ENCODE data around the gene CCL22.

Gene CCL22

GRCh38 chr16:57386381-57386951 is 27.9 kb downstream of the CCL22 start:
- no peaks in the 10 kb centered on the region for H3K9me3 ChIP-seq (replicated peaks; ENCODE audit: insufficient read depth, low read length)
- H3K27ac ChIP-seq (ENCODE audit: low read length), result no peak overlapping the region
- H4K20me1 ChIP-seq (ENCODE audit: insufficient read depth, low read length), result no peaks in the 10 kb centered on the region
- H3K4me3 ChIP-seq (ENCODE audit: low read length), result no peak overlapping the region
- no peaks in the 10 kb centered on the region for H3F3A ChIP-seq (ENCODE audit: insufficient read depth, low read length)
- H3K79me2 ChIP-seq (ENCODE audit: low read length), result no peaks in the 10 kb centered on the region
- TF ChIP-seq EZH2phosphoT487 (IDR thresholded peaks at IDR 0.05; ENCODE audit: low read length) (no peak), CTCF (IDR thresholded peaks at IDR 0.05; ENCODE audit: low read length) (no peak), EZH2 (optimal IDR thresholded peaks at IDR 0.05; ENCODE audit: low read depth, low read length) (no peak)
- no peaks in the 10 kb centered on the region for H3K36me3 ChIP-seq (replicated peaks; ENCODE audit: insufficient read depth, low read length)
- no peak overlapping the region for H3K9ac ChIP-seq (ENCODE audit: low read length)
- no peaks in the 10 kb centered on the region for H3K9me2 ChIP-seq (replicated peaks; ENCODE audit: insufficient read depth, low read length)
- H3K4me2 ChIP-seq (ENCODE audit: low read depth, low read length), result no peak overlapping the region
- H3K27me3 ChIP-seq (replicated peaks; ENCODE audit: insufficient read depth, low read length), result no peaks in the 10 kb centered on the region
- H2AFZ ChIP-seq (ENCODE audit: low read length), result no peak overlapping the region
- H3K4me1 ChIP-seq (ENCODE audit: low read length), result no peaks in the 10 kb centered on the region
- DNase-seq, result no peak

- TF ChIP-seq EZH2 (optimal IDR thresholded peaks at IDR 0.05; ENCODE audit: low read depth, low read length) (no peak), EZH2phosphoT487 (IDR thresholded peaks at IDR 0.05; ENCODE audit: low read length) (no peak), CTCF (IDR thresholded peaks at IDR 0.05; ENCODE audit: low read length) (no peak)
- no peaks in the 10 kb centered on the region for H3K4me1 ChIP-seq (ENCODE audit: low read length)
- H3F3A ChIP-seq (ENCODE audit: insufficient read depth, low read length), result no peaks in the 10 kb centered on the region
- H3K4me2 ChIP-seq (ENCODE audit: low read depth, low read length), result no peak overlapping the region
- no peak overlapping the region for H3K27ac ChIP-seq (ENCODE audit: low read length)
- no peak for DNase-seq
- no peaks in the 10 kb centered on the region for H3K79me2 ChIP-seq (ENCODE audit: low read length)
- H3K9me2 ChIP-seq (replicated peaks; ENCODE audit: insufficient read depth, low read length), result no peaks in the 10 kb centered on the region
- H3K4me3 ChIP-seq (ENCODE audit: low read length), result no peak overlapping the region
- no peak overlapping the region for H2AFZ ChIP-seq (ENCODE audit: low read length)
- H3K27me3 ChIP-seq (replicated peaks; ENCODE audit: insufficient read depth, low read length), result no peaks in the 10 kb centered on the region
- no peaks in the 10 kb centered on the region for H3K9me3 ChIP-seq (replicated peaks; ENCODE audit: insufficient read depth, low read length)
- H4K20me1 ChIP-seq (ENCODE audit: insufficient read depth, low read length), result no peaks in the 10 kb centered on the region
- no peaks in the 10 kb centered on the region for H3K36me3 ChIP-seq (replicated peaks; ENCODE audit: insufficient read depth, low read length)
- H3K9ac ChIP-seq (ENCODE audit: low read length), result no peak overlapping the region
Observed at GRCh38 chr16:57387598-57388354, 29.2 kb downstream of the CCL22 start.

- H4K20me1 ChIP-seq (ENCODE audit: insufficient read depth, low read length), result no peaks in the 10 kb centered on the region
- H3K9ac ChIP-seq (ENCODE audit: low read length), result no peak overlapping the region
- no peaks in the 10 kb centered on the region for H3K36me3 ChIP-seq (replicated peaks; ENCODE audit: insufficient read depth, low read length)
- no peak for DNase-seq
- no peaks in the 10 kb centered on the region for H3F3A ChIP-seq (ENCODE audit: insufficient read depth, low read length)
- no peak overlapping the region for H2AFZ ChIP-seq (ENCODE audit: low read length)
- no peaks in the 10 kb centered on the region for H3K27me3 ChIP-seq (replicated peaks; ENCODE audit: insufficient read depth, low read length)
- H3K4me2 ChIP-seq (ENCODE audit: low read depth, low read length), result no peak overlapping the region
- no peaks in the 10 kb centered on the region for H3K4me1 ChIP-seq (ENCODE audit: low read length)
- H3K79me2 ChIP-seq (ENCODE audit: low read length), result no peaks in the 10 kb centered on the region
- TF ChIP-seq EZH2 (optimal IDR thresholded peaks at IDR 0.05; ENCODE audit: low read depth, low read length) (no peak), EZH2phosphoT487 (IDR thresholded peaks at IDR 0.05; ENCODE audit: low read length) (no peak), CTCF (IDR thresholded peaks at IDR 0.05; ENCODE audit: low read length) (no peak)
- no peak overlapping the region for H3K4me3 ChIP-seq (ENCODE audit: low read length)
- no peaks in the 10 kb centered on the region for H3K9me2 ChIP-seq (replicated peaks; ENCODE audit: insufficient read depth, low read length)
- H3K27ac ChIP-seq (ENCODE audit: low read length), result no peak overlapping the region
- H3K9me3 ChIP-seq (replicated peaks; ENCODE audit: insufficient read depth, low read length), result no peaks in the 10 kb centered on the region
Observed at GRCh38 chr16:57388359-57389086, 29.9 kb downstream of the CCL22 start.

Data from MM.1S (cell line).